GM18909 (cell line): ENCODE measurements around the gene ARHGEF38.

Experiments used
- ATAC-seq: cut with Tn5 transposase; IDR thresholded peaks from one replicate; pipeline ENCODE4 v1.9.1; 2021; ENCODE audit warnings: mild to moderate bottlenecking; ENCODE audit not compliant: unreplicated experiment, poor library complexity

Gene ARHGEF38, protein sequence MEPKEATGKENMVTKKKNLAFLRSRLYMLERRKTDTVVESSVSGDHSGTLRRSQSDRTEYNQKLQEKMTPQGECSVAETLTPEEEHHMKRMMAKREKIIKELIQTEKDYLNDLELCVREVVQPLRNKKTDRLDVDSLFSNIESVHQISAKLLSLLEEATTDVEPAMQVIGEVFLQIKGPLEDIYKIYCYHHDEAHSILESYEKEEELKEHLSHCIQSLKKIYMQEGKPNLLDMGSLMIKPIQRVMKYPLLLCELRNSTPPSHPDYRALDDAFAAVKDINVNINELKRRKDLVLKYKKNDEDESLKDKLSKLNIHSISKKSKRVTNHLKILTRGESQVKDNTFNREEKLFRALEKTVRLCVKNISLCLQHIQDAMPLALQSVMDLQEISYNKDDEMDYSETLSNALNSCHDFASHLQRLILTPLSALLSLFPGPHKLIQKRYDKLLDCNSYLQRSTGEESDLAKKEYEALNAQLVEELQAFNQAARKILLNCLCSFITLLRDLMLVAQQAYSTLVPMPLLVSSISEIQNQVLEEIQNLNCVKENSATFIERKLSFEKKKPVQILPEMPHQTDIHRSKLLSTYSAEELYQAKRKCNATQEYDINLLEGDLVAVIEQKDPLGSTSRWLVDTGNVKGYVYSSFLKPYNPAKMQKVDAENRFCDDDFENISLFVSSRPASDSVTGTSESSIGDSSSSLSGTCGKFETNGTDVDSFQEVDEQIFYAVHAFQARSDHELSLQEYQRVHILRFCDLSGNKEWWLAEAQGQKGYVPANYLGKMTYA

GRCh38 chr4:105551965-105552746, at the start of gene ARHGEF38:
ARHGEF38 (plus strand) TSS chr4:105552620; CDS start chr4:105552766, 146 bp downstream.
- ATAC-seq: no peak

GRCh38 chr4:105503484-105503883, 48.9 kb upstream of the ARHGEF38 start:
- ATAC-seq: no peak

GRCh38 chr4:105504744-105505143, 47.7 kb upstream of the ARHGEF38 start:
- ATAC-seq: no peak

- ATAC-seq: peak; percentile 97
Measured at GRCh38 chr4:105509291-105509690, 43.1 kb upstream of the ARHGEF38 start.

DNA sequence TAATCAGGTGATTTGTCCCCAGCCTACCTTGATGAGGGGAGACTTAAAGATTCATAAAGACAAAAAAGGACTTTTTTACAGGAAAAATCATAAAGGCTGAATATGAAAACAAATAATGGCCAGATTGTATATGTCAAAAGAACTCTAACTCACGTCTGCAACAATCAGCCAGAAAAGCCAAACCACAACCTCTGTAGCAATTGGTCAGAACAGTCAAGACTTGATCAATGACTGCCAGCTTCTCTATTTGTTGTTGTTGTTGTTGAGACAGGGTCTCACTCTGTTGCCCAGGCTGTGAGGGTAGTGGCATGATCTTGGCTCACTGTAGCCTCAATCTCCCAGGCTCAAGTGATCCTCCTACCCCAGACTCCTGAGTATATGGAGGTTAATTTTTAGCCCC, 42.7 kb upstream of the ARHGEF38 start:
- peak; percentile 37 for ATAC-seq

DNA sequence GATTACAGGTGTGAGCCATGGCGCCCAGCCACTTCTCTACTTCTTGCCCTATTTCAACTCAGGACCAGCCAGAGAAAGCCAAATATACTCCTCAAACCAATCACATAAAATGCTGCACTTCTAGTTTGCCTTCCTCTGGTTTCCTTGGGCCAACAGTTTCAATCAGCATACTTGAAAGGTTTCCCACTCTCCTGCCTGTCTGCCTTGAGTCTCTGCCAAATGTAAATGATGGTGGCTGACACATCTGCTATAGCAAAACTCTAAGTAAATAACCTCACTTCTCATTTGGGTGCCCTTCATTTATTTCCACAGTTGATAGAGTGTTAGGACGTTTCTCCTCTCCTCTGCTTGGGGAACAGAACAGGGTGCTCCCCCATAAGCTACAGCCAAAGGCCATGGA, 42.2 kb upstream of the ARHGEF38 start:
- ATAC-seq: no peak

GRCh38 chr4:105520819-105521790, 31.3 kb upstream of the ARHGEF38 start:
- ATAC-seq: peak; percentile 75

GRCh38 chr4:105526656-105527055, 25.8 kb upstream of the ARHGEF38 start:
- ATAC-seq: no peak

DNA sequence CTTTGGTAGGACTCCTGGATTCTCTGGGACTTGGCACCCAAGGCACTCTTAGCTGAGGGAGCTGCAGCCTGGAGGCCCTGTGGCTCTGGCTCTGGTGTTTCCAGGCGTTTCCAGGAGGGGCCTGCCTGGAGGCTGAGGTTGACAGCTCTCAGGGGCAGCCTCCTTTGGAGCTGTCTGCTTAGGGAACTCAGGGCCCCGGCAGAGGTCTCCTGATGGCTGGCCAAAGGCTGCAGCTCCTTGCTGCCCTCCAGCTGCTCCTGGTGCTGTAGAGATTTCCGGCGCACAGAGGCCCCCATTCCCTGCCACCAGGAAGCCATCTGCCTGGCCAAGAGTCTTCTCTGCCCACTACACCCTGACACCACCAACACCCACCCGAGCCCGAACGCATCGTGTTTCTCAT, 25.3 kb upstream of the ARHGEF38 start:
- ATAC-seq: no peak

GRCh38 chr4:105536601-105537000, 15.8 kb upstream of the ARHGEF38 start:
- ATAC-seq: no peak

DNA sequence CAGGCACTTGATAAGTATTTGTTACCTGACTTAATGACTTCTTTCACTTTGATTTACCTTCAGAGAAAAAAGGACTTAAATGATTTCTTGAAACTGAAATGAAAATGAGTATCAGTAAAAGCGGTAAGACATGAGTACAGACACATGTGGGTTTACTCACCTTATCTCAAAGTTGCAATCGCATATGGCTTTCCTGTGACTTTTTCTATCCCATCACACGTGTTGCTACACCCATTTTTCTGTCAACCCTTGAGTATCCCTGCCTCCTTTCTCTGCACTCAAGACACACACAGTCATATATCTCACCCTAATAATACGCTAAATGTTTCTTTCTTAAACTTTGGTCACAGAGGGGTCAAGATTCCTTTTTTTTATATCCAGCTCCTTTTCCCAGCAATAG, 11.0 kb upstream of the ARHGEF38 start:
- ATAC-seq: no peak

- no peak for ATAC-seq
Measured at GRCh38 chr4:105542039-105542438, 10.4 kb upstream of the ARHGEF38 start.

DNA sequence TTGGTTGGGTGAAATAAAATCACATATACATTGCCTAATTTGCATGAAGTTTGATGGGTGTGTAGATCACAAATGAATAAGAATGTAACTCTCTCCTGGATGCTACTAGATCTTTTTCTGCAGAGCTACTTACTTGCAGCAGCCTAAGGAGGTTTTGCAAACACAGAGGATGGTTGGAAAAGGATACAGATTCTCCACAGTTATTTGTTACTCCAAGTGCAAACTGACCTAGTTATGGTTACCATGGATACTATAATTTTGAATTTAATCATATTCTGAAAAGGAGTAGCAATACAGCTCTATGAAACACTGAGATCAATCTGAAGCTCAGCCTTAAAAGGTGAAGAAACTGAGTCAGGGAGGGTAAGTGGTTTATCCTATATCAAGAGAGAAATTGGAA, 9.1 kb upstream of the ARHGEF38 start:
- ATAC-seq: no peak

DNA sequence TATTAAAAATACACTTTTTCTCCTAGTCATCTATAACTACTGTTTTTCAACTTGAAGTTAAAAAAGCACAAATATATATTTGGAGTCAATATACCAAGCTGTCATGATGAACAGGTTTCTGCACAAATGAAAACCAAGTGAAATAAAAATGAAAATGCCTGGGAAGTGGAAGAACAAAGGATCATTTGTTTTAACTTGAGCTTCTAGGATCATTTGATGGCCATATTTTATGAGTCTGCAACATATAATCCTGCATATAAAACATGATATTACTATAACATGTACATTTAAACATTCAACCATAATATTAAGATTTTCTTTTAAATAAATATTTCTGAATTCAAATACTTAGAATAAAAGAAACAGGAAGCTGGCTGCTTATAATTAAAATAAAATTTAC, 8.5 kb upstream of the ARHGEF38 start:
- no peak for ATAC-seq

GRCh38 chr4:105544520-105545286, 7.7 kb upstream of the ARHGEF38 start:
- ATAC-seq: no peak

GRCh38 chr4:105546086-105546485, 6.3 kb upstream of the ARHGEF38 start:
- no peak for ATAC-seq

DNA sequence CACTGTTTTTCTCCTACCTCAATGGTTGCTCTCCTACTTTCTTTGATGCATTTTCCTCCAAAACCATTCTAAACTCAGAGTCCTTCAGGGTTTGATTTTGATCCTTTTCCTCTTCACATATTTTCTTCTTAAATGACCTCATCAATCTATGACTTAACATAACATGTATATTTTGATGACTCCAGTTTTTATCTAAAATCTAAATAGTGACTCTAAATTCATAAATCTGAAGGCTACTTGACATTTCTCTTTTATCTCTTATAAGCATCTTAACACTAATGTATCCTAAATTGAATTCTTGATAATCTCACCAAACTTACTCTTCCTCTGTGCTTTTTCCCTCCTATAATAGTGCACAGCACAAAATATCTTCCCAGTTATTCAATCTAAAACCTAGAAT, 4.7 kb upstream of the ARHGEF38 start:
- no peak for ATAC-seq

DNA sequence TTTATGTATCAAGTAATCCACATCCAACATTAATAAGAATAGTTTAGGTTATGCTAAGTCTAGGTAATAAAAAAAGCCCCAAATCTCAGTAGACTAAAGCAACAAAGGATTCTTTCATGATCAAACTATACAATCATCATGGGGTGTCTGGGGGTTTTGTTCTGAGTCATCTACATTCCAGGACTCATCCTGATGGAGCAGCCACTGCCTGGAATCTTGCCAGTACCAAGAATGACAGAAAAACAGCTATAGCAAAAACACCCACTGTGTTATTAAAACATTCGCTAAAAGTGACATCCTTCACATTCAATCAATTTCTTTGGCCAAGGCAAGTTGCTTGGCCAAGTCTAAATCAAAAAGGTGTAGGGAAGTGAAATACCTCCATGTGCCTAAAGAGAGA, 3.9 kb upstream of the ARHGEF38 start:
- no peak for ATAC-seq

DNA sequence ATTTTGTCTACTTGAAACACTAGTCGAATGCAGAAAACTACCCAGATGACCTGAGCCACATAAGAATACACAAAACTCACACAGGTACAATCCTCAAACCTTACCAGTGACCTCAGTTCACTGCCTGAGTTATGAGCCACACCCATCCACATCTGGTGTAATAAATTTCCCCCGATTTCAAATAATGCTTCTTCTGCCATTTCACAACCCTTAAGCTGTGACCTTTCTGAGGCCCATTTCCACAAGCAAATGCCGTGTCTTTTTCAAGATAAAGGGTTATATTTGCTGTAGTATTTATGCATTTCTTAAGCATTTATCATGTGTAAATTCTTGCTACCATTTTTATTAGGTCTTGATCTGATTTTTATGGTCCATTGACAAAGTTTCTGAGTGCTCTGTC, 1.8 kb upstream of the ARHGEF38 start:
- no peak for ATAC-seq
